Mesenchymal stem cell (in vitro differentiated cells and primary cell): ENCODE results near the gene HEXIM1.

Experiments used
- DNase-seq: peaks from one replicate; pipeline ENCODE4 v3.0.0-alpha.2; 2013
- H2AFZ ChIP-seq: one replicate; pipeline ENCODE4 v1.6.1; 2013; ENCODE audit warnings: low read depth, mild to moderate bottlenecking, control low read depth, inconsistent platforms, low read length, moderate library complexity
- H2AK5ac ChIP-seq: 2 replicates; pipeline ENCODE4 v1.6.1; 2013; ENCODE audit warnings: low read length, moderate library complexity, mild to moderate bottlenecking, inconsistent platforms; ENCODE audit not compliant: severe bottlenecking
- H2BK120ac ChIP-seq: one replicate; pipeline ENCODE4 v1.6.1; 2013; ENCODE audit warnings: low read depth, mild to moderate bottlenecking, inconsistent platforms, low read length, moderate library complexity
- H2BK12ac ChIP-seq, 2 experiments: one replicate each; pipeline ENCODE4 v1.6.1; 2013; ENCODE audit warnings: inconsistent platforms in 2 of 2, low read length in 2 of 2, mild to moderate bottlenecking in 2 of 2, moderate library complexity in 2 of 2, control low read depth in 1 of 2
- H2BK15ac ChIP-seq: one replicate; pipeline ENCODE4 v1.6.1; 2013; ENCODE audit warnings: mild to moderate bottlenecking, low read depth, inconsistent platforms; ENCODE audit not compliant: poor library complexity, severe bottlenecking
- H2BK5ac ChIP-seq: 2 replicates; pipeline ENCODE4 v1.6.1; 2013; ENCODE audit warnings: low read depth, mild to moderate bottlenecking, low read length, control low read depth, inconsistent platforms; ENCODE audit not compliant: poor library complexity, severe bottlenecking
- H3K14ac ChIP-seq, 2 experiments: one replicate each; pipeline ENCODE4 v1.6.1; 2013; ENCODE audit warnings: inconsistent platforms in 2 of 2, low read length in 2 of 2, control low read depth in 1 of 2, mild to moderate bottlenecking in 1 of 2, moderate library complexity in 1 of 2
- H3K18ac ChIP-seq, 2 experiments: one replicate each; pipeline ENCODE4 v1.6.1; 2013; ENCODE audit warnings: inconsistent platforms in 2 of 2, low read length in 2 of 2, control low read depth in 1 of 2, low read depth in 1 of 2, mild to moderate bottlenecking in 1 of 2
- H3K23ac ChIP-seq, 2 experiments: one replicate each; pipeline ENCODE4 v1.6.1; 2013; ENCODE audit warnings: inconsistent platforms in 2 of 2, low read length in 2 of 2, mild to moderate bottlenecking in 2 of 2, moderate library complexity in 2 of 2, control low read depth in 1 of 2
- H3K27ac ChIP-seq: 2 replicates; pipeline ENCODE4 v1.5.1; 2013; ENCODE audit warnings: mild to moderate bottlenecking, moderate library complexity, low read length, control low read depth, inconsistent platforms; ENCODE audit not compliant: poor library complexity, severe bottlenecking
- H3K27me3 ChIP-seq, 2 experiments: 2 replicates each; pipeline versions ENCODE4 v1.6.1 to v1.7.0; 2013; ENCODE audit warnings: low read length in 2 of 2, mild to moderate bottlenecking in 2 of 2, moderate library complexity in 2 of 2, control low read depth in 1 of 2, inconsistent platforms in 1 of 2; ENCODE audit not compliant: control insufficient read depth in 1 of 2, insufficient read depth in 1 of 2
- H3K36me3 ChIP-seq, 2 experiments: 2 replicates each; pipeline versions ENCODE4 v1.6.1 to v1.7.0; 2013; ENCODE audit warnings: low read length in 2 of 2, control low read depth in 1 of 2, inconsistent platforms in 1 of 2, low read depth in 1 of 2, mild to moderate bottlenecking in 1 of 2; ENCODE audit not compliant: insufficient read depth in 2 of 2, control insufficient read depth in 1 of 2
- H3K4ac ChIP-seq, 2 experiments: one replicate each; pipeline ENCODE4 v1.6.1; 2013; ENCODE audit warnings: inconsistent platforms in 2 of 2, low read length in 2 of 2, mild to moderate bottlenecking in 2 of 2, moderate library complexity in 2 of 2, control low read depth in 1 of 2, low read depth in 1 of 2
- H3K4me1 ChIP-seq: 2 replicates; pipeline ENCODE4 v1.6.1; 2013; ENCODE audit warnings: low read depth, low read length, control low read depth; ENCODE audit not compliant: control insufficient read depth, insufficient read depth
- H3K4me2 ChIP-seq: 2 replicates; pipeline ENCODE4 v1.6.1; 2013; ENCODE audit warnings: low read length, mild to moderate bottlenecking, inconsistent platforms; ENCODE audit not compliant: poor library complexity, severe bottlenecking
- H3K4me3 ChIP-seq, 2 experiments: 2 replicates each; pipeline versions ENCODE4 v1.5.1 to v1.7.0; 2013; ENCODE audit warnings: low read length in 2 of 2, mild to moderate bottlenecking in 2 of 2, control low read depth in 1 of 2, low read depth in 1 of 2; ENCODE audit not compliant: insufficient read depth in 1 of 2
- H3K79me1 ChIP-seq: replicated peaks from 2 replicates; pipeline ENCODE4 v1.6.1; 2013; ENCODE audit warnings: mild to moderate bottlenecking, control low read depth, low read length, inconsistent platforms; ENCODE audit not compliant: poor library complexity, severe bottlenecking
- H3K9ac ChIP-seq: 2 replicates; pipeline ENCODE4 v1.7.0; 2013; ENCODE audit warnings: mild to moderate bottlenecking, low read length, moderate library complexity
- H3K9me3 ChIP-seq: 2 replicates; pipeline ENCODE4 v1.7.0; 2013; ENCODE audit warnings: mild to moderate bottlenecking, low read length; ENCODE audit not compliant: control insufficient read depth
- H4K8ac ChIP-seq: one replicate; pipeline ENCODE4 v1.6.1; 2013; ENCODE audit warnings: inconsistent platforms, mild to moderate bottlenecking, low read length, moderate library complexity
- H4K91ac ChIP-seq: one replicate; pipeline ENCODE4 v1.6.1; 2013; ENCODE audit warnings: mild to moderate bottlenecking, low read length, inconsistent platforms
- WGBS: methylation state at CpG from one replicate; pipeline ENCODE4 v1.1.7; 2013; ENCODE audit warnings: mixed read lengths; 5-methylcytosine and 5-hydroxymethylcytosine counted together

Gene HEXIM1

GRCh38 chr17:45114117-45114932 is 34.0 kb upstream of the HEXIM1 start:
- Histone ChIP-seq H3K27me3 (no peaks in the 10 kb centered on the region), H3K9me3 (no peaks in the 10 kb centered on the region), H3K36me3 (peaks cover 53 to 67% of the 10 kb centered on the region in 2 experiments), H3K9ac (no peak overlapping the region), H2BK15ac (peak overlapping the region; percentile 20), H2BK5ac (no peak overlapping the region), H2AK5ac (no peak overlapping the region), H3K27ac (no peak overlapping the region), H2BK120ac (no peak overlapping the region), H3K18ac (no peak overlapping the region), H3K4me2 (no peak overlapping the region), H3K4me3 (no peak overlapping the region), H3K4ac (no peak overlapping the region), H3K23ac (no peak overlapping the region), H4K91ac (peak overlapping the region; percentile 20), H3K4me1 (peaks cover 43% of the 10 kb centered on the region), H3K14ac (no peak overlapping the region), H3K79me1 (peaks cover 30% of the 10 kb centered on the region), H4K8ac (no peak overlapping the region), H2BK12ac (no peak overlapping the region), H2AFZ (no peak overlapping the region)
- 92% methylated on average over 19 of the region's 19 CpGs for WGBS
- DNase-seq = no peak

- H2BK15ac ChIP-seq = no peak overlapping the region
- no peak overlapping the region for H2BK12ac ChIP-seq
- no peak overlapping the region for H3K4me3 ChIP-seq
- no peak overlapping the region for H4K8ac ChIP-seq
- H3K4me2 ChIP-seq = no peak overlapping the region
- no peak overlapping the region for H4K91ac ChIP-seq
- H3K14ac ChIP-seq = no peak overlapping the region
- H3K27me3 ChIP-seq = no peaks in the 10 kb centered on the region
- H2AK5ac ChIP-seq = no peak overlapping the region
- no peak overlapping the region for H3K18ac ChIP-seq
- no peaks in the 10 kb centered on the region for H3K9me3 ChIP-seq
- no peak for DNase-seq
- H2BK120ac ChIP-seq = no peak overlapping the region
- H3K23ac ChIP-seq = peak overlapping the region in 1 of 2 experiments; percentile 9
- no peak overlapping the region for H3K9ac ChIP-seq
- H2BK5ac ChIP-seq = no peak overlapping the region
- H3K36me3 ChIP-seq = peaks cover 56 to 73% of the 10 kb centered on the region in 2 experiments
- H3K27ac ChIP-seq = no peak overlapping the region
- 94% methylated on average over 26 of the region's 26 CpGs for WGBS
- H3K4me1 ChIP-seq = peaks cover 47% of the 10 kb centered on the region
- H2AFZ ChIP-seq = no peak overlapping the region
- peaks cover 34% of the 10 kb centered on the region for H3K79me1 ChIP-seq
- no peak overlapping the region for H3K4ac ChIP-seq
These were observed 33.2 kb upstream of the HEXIM1 start for GRCh38 chr17:45115015-45115625.

GRCh38 chr17:45115871-45116270 is 32.4 kb upstream of the HEXIM1 start:
- H3K36me3 ChIP-seq = peaks cover 56 to 80% of the 10 kb centered on the region in 2 experiments
- H3K23ac ChIP-seq = no peak overlapping the region
- WGBS = 73% methylated on average over 8 of the region's 11 CpGs
- H3K14ac ChIP-seq = no peak overlapping the region
- DNase-seq = no peak
- no peak overlapping the region for H2BK5ac ChIP-seq
- peaks cover 39% of the 10 kb centered on the region for H3K79me1 ChIP-seq
- H3K9me3 ChIP-seq = no peaks in the 10 kb centered on the region
- H3K27me3 ChIP-seq = no peaks in the 10 kb centered on the region
- H3K4me1 ChIP-seq = peaks cover 46% of the 10 kb centered on the region
- no peak overlapping the region for H3K4ac ChIP-seq
- H3K9ac ChIP-seq = no peak overlapping the region
- no peak overlapping the region for H3K27ac ChIP-seq
- H2AK5ac ChIP-seq = no peak overlapping the region
- H3K4me3 ChIP-seq = no peak overlapping the region
- H4K8ac ChIP-seq = no peak overlapping the region
- no peak overlapping the region for H2BK12ac ChIP-seq
- no peak overlapping the region for H3K18ac ChIP-seq
- H2AFZ ChIP-seq = no peak overlapping the region
- no peak overlapping the region for H3K4me2 ChIP-seq
- no peak overlapping the region for H4K91ac ChIP-seq
- H2BK15ac ChIP-seq = no peak overlapping the region
- no peak overlapping the region for H2BK120ac ChIP-seq

GRCh38 chr17:45116434-45117016 is 31.8 kb upstream of the HEXIM1 start:
- H3K9me3 ChIP-seq = no peaks in the 10 kb centered on the region
- H3K4ac ChIP-seq = no peak overlapping the region
- H2BK15ac ChIP-seq = no peak overlapping the region
- H4K91ac ChIP-seq = no peak overlapping the region
- H4K8ac ChIP-seq = peak overlapping the region; percentile 31
- peaks cover 40% of the 10 kb centered on the region for H3K79me1 ChIP-seq
- no peak overlapping the region for H3K9ac ChIP-seq
- H3K4me3 ChIP-seq = no peak overlapping the region
- no peak overlapping the region for H2BK5ac ChIP-seq
- WGBS = 92% methylated on average over 9 of the region's 10 CpGs
- H3K36me3 ChIP-seq = peaks cover 56 to 80% of the 10 kb centered on the region in 2 experiments
- no peak overlapping the region for H3K23ac ChIP-seq
- H3K27ac ChIP-seq = no peak overlapping the region
- H3K4me2 ChIP-seq = no peak overlapping the region
- no peak overlapping the region for H2AFZ ChIP-seq
- H2BK12ac ChIP-seq = no peak overlapping the region
- no peak overlapping the region for H2BK120ac ChIP-seq
- H3K27me3 ChIP-seq = no peaks in the 10 kb centered on the region
- peak overlapping the region; percentile 61 for H2AK5ac ChIP-seq
- peaks cover 39% of the 10 kb centered on the region for H3K4me1 ChIP-seq
- H3K18ac ChIP-seq = peak overlapping the region in 1 of 2 experiments; percentile 24
- no peak overlapping the region for H3K14ac ChIP-seq
- DNase-seq = no peak
